Cardiac fibroblast (primary cell): ENCODE results near the gene NRAS.

Experiments
- DNase-seq, 2 donors: peaks; one replicate each; pipeline versions ENCODE4 v3.0.0 to v3.0.0-alpha.2; 2010; ENCODE audit warnings: low read depth in 2 of 2
- H3K4me3 ChIP-seq, 2 donors: replicated peaks in 1 of 2; 1 replicate in 1 of 2; 2 replicates in 1 of 2; pipeline ENCODE4 v1.5.1; 2011; ENCODE audit warnings: low read depth in 2 of 2, low read length in 2 of 2, mild to moderate bottlenecking in 2 of 2, moderate library complexity in 1 of 2
- TF ChIP-seq, protein P1 (sequence below): IDR thresholded peaks from one replicate; pipeline ENCODE4 v1.5.1; 2011; ENCODE audit warnings: low read depth, mild to moderate bottlenecking, low read length, inconsistent platforms

NRAS gene

DNA sequence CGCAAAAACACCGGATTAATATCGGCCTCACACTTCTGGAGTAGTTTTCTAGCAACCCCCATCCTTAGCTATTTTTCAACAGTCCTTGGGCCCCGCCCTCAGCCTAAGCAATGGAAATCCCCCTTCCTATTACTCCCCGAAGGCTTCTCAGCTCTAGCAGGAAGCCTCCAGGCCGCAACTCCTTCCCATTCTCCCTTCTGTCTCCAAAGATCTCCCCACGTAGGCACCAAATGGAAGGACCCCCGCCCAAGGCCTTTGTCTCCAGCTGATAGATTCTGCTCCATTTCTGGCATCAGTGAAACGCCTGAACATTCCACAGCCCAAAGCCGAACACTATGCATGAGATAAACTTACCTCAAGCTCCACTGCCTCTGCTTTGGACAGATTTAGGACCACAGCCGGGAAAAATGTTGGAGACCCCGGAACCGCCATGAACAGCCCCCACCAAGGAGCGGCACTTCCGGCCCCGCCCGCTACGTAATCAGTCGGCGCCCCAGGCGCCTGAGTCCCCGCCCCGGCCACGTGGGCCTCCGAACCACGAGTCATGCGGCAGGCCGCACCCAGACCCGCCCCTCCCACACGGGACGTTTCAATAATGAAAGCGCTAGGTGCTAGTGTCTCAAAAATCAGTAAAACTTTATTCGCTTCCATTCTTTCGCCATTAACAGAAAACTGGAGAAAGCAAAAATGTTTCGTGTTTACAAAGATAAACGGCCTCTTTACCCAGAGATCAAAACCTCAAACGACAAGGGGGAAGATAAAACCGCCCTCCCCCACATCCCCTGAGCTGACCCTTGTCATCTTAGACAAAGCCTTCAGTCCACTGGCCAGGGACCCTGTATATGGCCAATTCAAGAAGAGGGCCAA, at the start of gene NRAS:
Gene NRAS, minus strand, starts transcription at position 468 of the 867 bp plus-strand sequence. CDS start 611 bp downstream, outside the sequence.
- peak; percentile 92 to 93 for DNase-seq
- peak within 1 kb of the TSS; percentile 65 to 93 for H3K4me3 ChIP-seq
- TF ChIP-seq, protein P1, sequence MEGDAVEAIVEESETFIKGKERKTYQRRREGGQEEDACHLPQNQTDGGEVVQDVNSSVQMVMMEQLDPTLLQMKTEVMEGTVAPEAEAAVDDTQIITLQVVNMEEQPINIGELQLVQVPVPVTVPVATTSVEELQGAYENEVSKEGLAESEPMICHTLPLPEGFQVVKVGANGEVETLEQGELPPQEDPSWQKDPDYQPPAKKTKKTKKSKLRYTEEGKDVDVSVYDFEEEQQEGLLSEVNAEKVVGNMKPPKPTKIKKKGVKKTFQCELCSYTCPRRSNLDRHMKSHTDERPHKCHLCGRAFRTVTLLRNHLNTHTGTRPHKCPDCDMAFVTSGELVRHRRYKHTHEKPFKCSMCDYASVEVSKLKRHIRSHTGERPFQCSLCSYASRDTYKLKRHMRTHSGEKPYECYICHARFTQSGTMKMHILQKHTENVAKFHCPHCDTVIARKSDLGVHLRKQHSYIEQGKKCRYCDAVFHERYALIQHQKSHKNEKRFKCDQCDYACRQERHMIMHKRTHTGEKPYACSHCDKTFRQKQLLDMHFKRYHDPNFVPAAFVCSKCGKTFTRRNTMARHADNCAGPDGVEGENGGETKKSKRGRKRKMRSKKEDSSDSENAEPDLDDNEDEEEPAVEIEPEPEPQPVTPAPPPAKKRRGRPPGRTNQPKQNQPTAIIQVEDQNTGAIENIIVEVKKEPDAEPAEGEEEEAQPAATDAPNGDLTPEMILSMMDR, result no peak

DNA sequence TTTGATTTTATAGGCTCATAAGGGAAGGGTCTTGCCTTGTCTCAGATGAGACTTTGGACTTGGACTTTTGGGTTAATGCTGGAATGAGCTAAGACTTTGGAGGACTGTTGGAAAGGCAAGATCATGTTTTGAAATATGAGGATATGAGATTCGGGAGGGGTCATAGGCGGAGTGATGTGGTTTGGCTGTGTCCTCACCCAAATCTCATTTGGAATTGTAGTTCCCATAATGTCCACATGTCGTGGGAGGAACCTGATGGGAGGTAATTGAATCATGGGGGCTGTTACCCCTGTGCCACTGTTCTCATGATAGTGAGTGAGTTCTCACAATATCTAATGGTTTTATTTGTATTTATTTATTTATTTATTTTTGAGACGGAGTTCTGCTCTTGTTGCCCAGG, 48.1 kb upstream of the NRAS start:
- no peak for DNase-seq
- TF ChIP-seq, protein P1, result peak; percentile 23
- no peak overlapping the region for H3K4me3 ChIP-seq

DNA sequence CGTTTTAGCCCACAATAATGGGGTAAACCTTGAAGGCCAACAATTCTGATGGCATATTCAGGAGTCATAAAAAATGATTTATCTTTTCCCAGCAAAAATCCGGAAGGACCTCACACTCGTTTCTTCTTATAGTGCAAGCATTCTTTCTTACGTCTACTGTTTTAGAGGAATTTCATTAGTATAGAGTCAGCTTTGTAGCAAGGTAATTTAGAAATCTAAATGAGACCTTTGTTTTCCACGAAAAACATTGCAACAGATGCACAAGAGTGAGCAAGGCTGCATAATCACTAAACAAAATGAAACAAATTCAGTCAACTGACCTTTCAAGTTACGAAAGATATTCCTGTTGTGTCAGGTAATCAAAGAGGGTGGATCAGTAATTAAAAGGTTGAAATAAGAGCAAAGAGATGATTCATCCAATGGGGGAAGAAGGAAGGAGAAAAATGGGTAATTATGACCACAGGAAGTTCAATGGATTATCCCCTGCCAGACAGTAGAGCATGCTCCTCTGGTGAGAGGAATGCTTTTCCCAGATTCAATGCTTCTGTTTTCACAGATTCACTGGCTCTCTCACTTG, 41.8 kb upstream of the NRAS start:
- peak overlapping the region; percentile 99 to 100 for H3K4me3 ChIP-seq
- peak in 1 of 2 donors; percentile 21 for DNase-seq
- TF ChIP-seq, protein P1, result no peak

DNA sequence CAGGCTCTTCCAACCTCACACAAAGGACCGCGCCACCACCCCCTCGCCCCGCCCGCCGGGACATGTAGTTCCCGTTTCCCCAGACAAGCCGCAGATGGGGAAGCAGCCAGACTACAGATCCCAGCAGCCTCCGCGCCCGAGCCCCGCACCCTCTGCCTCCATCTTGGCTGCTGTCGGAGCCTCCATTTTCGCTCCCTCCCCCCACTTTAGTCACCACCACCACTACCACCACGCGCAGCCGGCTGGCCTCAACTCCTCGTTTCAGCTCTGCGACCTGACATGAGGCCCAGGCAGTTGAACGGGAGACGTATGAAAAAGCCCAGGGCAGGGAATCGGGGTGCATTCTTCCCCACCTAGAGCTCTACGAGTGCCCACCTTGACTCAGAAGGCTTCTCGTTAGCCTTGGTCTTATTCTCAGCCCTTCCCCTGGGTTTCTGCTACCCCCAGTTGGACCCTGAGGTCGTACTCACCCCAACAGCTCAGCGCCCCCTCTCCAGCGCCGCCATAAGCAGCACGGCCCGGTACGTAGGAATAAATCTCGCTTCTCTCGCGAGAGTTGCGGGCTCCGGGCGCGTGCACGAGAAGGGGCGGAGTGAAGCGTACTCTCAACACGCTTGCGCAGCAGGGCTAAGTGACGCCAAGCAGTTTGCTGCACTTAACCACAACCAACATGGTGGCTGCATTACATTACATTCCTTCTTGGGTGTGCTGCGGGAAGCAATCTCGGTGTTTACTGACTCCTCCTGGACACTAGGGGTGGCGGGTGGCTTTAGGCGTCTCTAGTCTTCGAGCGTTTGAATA, 41.1 kb upstream of the NRAS start, which contains the start of gene CSDE1:
Gene CSDE1, minus strand, starts transcription at position 530 of the 801 bp plus-strand sequence. CDS start 18,094 bp downstream, outside the sequence.
- DNase-seq, result peak; percentile 99
- TF ChIP-seq, protein P1, result peak; percentile 37
- H3K4me3 ChIP-seq, result peak within 1 kb of the TSS; percentile 99 to 100

DNA sequence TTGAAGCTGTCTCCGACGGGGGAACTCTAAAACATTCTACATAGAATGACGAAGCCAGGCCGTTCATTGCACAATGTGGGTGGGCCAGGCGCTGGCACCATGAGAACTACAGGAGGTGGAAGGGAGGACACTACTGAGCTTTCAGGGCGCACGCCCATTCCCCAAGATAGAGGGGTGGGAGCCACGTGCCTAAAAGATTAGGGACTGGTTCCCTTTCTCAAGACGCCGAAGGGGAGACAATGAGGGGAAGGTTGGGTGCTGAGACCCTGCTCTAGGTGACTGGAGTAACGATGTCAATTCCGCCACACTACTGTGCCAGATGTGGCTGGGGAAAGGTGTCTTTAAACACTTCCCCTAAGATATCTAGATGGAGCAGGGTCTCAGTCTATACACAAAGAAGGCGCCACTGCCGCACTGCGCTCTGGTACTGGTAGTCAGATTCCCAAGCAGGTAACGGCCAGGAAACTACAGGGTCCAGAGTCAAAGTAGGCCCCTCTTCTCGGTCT, 40.4 kb upstream of the NRAS start:
- TF ChIP-seq, protein P1, result no peak
- peak; percentile 58 to 78 for DNase-seq
- peak overlapping the region; percentile 99 to 100 for H3K4me3 ChIP-seq

DNA sequence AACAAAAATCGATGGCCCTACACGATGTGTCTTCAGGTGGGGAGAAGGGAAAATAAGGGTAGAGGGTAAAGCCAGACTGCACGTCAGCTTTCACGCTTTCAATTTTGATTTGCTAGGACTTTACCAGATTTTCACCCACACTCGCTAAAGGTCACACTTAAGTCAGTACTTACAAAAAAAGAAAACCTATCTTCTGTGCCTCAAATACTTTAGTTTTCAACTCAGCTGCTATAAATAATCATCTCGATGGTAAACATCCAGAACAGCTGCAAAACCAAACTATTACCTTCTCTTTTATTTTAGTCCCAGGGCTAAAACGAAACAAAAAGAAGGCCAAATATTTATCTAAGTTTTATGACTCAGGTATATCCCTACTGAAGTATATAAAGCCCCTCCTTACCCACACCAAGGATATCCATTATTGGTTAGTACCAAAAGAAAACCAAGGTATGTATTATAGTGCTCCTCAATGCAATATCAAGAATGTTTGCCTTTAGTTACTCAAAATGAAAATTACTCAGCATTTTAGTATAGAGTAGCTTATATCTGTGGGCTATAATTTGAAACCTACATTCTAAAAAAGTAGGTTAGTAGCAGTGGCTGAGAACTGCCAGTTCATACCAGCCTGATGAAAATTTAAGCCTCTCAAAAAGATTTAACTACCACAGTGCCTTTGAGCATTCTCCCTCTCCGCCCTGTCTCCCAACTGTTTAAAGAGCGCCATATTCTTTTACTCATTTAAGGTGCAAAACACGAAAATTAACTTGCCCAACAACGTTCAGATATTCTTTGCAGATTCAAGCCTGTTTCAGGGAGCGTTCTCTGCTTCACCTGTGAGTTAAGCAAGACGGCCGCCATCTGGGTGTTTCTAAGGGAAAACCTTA, 39.7 kb upstream of the NRAS start:
- no peak for DNase-seq
- H3K4me3 ChIP-seq, result peak overlapping the region; percentile 99 to 100
- TF ChIP-seq, protein P1, result no peak
